ENCODE measurements around the gene DDX23. TPM values are rescaled to one million over a fixed set of nuclear protein-coding genes. Genes with fewer than 3 reads are reported as not detected.

Gene DDX23
- total RNA-seq, 2 donors from 2014 or later = 37.4 to 50.8 TPM

DNA sequence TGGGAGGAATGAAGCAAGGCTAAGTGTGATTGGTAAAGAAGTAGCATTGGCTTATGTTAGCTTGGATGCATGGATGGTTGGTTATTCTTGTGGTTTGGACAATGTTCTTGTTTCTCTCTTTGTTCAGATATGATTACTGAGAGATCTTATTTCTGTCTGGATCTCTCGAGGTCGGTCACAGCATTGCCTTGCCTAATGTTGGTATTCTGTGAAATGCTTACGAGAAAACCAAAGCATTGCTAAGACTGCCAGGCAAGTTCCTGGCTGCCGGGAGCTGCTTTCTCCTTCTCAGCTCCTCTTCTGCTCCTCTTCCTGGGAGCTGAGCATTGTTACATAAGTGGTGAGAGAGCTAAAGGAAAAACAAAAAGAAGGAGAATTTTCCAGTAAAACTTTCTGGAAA lies 21.1 kb upstream of the DDX23 start:
- H3K4me3 ChIP-seq = no peak overlapping the region
- no peaks in the 10 kb centered on the region for H3K36me3 ChIP-seq (replicated peaks in 1 of 2; ENCODE audit: insufficient read depth in 1 of 2, low read depth in 2 of 2)
- no peaks in the 10 kb centered on the region for H3K9me3 ChIP-seq
- TF ChIP-seq, protein P1, sequence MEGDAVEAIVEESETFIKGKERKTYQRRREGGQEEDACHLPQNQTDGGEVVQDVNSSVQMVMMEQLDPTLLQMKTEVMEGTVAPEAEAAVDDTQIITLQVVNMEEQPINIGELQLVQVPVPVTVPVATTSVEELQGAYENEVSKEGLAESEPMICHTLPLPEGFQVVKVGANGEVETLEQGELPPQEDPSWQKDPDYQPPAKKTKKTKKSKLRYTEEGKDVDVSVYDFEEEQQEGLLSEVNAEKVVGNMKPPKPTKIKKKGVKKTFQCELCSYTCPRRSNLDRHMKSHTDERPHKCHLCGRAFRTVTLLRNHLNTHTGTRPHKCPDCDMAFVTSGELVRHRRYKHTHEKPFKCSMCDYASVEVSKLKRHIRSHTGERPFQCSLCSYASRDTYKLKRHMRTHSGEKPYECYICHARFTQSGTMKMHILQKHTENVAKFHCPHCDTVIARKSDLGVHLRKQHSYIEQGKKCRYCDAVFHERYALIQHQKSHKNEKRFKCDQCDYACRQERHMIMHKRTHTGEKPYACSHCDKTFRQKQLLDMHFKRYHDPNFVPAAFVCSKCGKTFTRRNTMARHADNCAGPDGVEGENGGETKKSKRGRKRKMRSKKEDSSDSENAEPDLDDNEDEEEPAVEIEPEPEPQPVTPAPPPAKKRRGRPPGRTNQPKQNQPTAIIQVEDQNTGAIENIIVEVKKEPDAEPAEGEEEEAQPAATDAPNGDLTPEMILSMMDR (IDR thresholded peaks at IDR 0.05) = no peak
- TF ChIP-seq POLR2A (IDR thresholded peaks at IDR 0.05) = no peak
- H3K27me3 ChIP-seq = no peaks in the 10 kb centered on the region
- ATAC-seq (no peak), DNase-seq (no peak)
- H3K27ac ChIP-seq = no peak overlapping the region
- H3K4me1 ChIP-seq = no peaks in the 10 kb centered on the region
- intact Hi-C loops (cut with DNase I) = no loop called here
- WGBS, 2 donors = 68 to 82% methylated on average over 4 of the region's 4 CpGs

DNA sequence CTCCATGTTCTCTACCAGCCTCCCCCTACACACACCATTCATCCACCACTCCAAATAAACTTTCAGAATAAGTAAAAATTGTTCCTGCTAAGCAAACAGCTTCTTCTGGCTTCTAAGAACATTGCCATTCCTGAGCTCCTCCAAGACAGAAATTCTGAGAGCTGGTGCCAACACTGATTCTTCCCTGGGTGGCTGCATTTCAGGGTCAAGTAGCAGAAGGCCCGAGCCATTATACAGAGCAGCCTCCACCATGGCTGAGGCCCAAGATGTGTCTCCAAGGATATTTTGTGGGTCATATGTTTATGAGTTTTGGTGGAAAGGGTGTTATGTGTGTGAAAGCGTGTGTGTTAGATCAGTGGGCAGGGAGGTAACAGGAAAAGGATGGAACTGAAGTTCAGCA lies 17.2 kb upstream of the DDX23 start:
- Histone ChIP-seq H3K9me3 (no peaks in the 10 kb centered on the region), H3K36me3 (replicated peaks in 1 of 2; ENCODE audit: insufficient read depth in 1 of 2, low read depth in 2 of 2) (no peaks in the 10 kb centered on the region), H3K4me1 (peaks cover 19% of the 10 kb centered on the region), H3K27me3 (no peaks in the 10 kb centered on the region), H3K4me3 (no peak overlapping the region), H3K27ac (no peak overlapping the region)
- TF ChIP-seq, protein P1 (IDR thresholded peaks at IDR 0.05) = no peak
- no peak for TF ChIP-seq POLR2A (IDR thresholded peaks at IDR 0.05)
- ATAC-seq = no peak
- WGBS, 2 donors = 73 to 75% methylated on average over 2 of the region's 2 CpGs
- no peak for DNase-seq
- intact Hi-C loops (cut with DNase I) = no loop called here

DNA sequence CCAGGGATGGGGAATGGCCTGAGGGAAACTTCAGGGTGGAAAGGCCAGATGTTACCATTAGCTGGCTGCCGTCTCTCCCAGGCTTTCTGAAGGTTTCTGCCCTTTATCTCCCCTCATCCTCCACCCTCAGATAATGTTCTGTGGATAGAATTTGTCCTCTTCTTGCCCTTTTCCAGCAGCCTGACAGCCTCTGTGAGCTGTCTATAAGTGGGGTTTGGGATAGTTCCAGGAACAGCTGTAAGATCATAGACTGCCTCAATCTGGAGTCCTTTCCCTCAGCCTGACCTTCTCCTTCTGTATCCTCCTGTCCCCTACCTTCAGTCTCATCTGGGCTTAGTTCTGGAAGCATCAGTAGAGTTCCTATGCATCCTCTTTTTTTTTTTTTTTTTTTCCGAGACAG lies 16.5 kb upstream of the DDX23 start:
- Histone ChIP-seq H3K4me1 (peaks cover 19% of the 10 kb centered on the region), H3K36me3 (replicated peaks in 1 of 2; ENCODE audit: insufficient read depth in 1 of 2, low read depth in 2 of 2) (no peaks in the 10 kb centered on the region), H3K9me3 (no peaks in the 10 kb centered on the region), H3K27me3 (no peaks in the 10 kb centered on the region), H3K4me3 (no peak overlapping the region), H3K27ac (no peak overlapping the region)
- DNase-seq = no peak
- intact Hi-C loops (cut with DNase I) = no loop called here
- WGBS, 2 donors = 81 to 93% methylated on average over 2 of the region's 2 CpGs
- ATAC-seq = no peak
- TF ChIP-seq POLR2A (IDR thresholded peaks at IDR 0.05) = no peak
- TF ChIP-seq, protein P1 (IDR thresholded peaks at IDR 0.05) = no peak

DNA sequence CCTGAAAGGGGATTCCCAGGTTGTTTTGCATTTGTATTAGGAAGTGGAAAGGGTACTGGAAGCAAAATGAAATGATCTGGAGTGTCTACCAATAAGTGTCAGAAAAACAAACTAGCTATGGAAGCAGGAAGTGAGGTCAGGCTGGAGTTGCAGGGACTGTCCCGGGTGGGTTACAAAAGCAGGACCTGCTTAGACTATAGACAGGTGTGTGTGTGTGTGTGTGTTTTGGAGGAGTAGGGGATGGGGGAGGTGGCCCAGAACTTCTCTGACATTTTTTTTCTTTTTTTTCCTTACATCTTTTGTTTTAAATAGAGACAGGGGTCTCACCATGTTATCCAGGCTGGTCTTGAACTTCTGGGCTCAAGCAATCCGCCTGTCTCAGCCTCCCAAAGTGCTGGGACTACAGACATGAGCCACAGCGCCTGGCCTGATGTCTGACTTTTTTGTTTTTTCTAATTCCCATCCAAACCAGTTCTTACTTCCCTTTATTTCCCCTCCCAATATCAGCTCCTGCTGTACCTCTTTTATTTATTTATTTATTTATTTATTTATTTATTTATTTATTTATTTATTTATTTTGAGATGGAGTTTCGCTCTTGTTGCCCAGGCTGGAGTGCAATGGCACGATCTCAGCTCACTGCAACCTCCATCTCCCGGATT lies 14.2 kb upstream of the DDX23 start:
- Histone ChIP-seq H3K9me3 (no peaks in the 10 kb centered on the region), H3K4me1 (peaks cover 19% of the 10 kb centered on the region), H3K27me3 (no peaks in the 10 kb centered on the region), H3K36me3 (replicated peaks in 1 of 2; ENCODE audit: insufficient read depth in 1 of 2, low read depth in 2 of 2) (peaks cover 0 to 2% of the 10 kb centered on the region in 2 donors), H3K27ac (peak overlapping the region in 3 of 4 donors; percentile 21 to 73 (median 73)), H3K4me3 (no peak overlapping the region)
- intact Hi-C loops (cut with DNase I) = no loop called here
- 70 to 72% methylated on average over 6 of the region's 6 CpGs for WGBS, 2 donors
- DNase-seq (no peak), ATAC-seq (peak; percentile 47)
- no peak for TF ChIP-seq POLR2A (IDR thresholded peaks at IDR 0.05)
- TF ChIP-seq, protein P1 (IDR thresholded peaks at IDR 0.05) = no peak
